Neural progenitor cell (in vitro differentiated cells): Measurements from ENCODE around the gene FAM204A. TPM values are rescaled to one million over a fixed set of nuclear protein-coding genes. Genes with fewer than 3 reads are reported as not detected.

ENCODE experiments used
- DNase-seq: peaks from one replicate; pipeline ENCODE4 v3.0.0-alpha.2; 2016; ENCODE audit warnings: low spot score
- H2AFZ ChIP-seq: fragments of 200-600 bp; sonication (generic); replicated peaks from 2 replicates; pipeline ENCODE4 v1.6.1; 2016; ENCODE audit warnings: antibody characterized with exemption
- H3F3A ChIP-seq: fragments of 200-600 bp; sonication (generic); 2 replicates; pipeline ENCODE4 v1.6.1; 2016; ENCODE audit warnings: antibody characterized with exemption, low read depth
- H3K27ac ChIP-seq: fragments of 200-600 bp; sonication (generic); 2 replicates; pipeline ENCODE4 v1.5.1; 2016; ENCODE audit warnings: mild to moderate bottlenecking
- H3K27me3 ChIP-seq: fragments of 200-600 bp; sonication (generic); 2 replicates; pipeline ENCODE4 v1.6.1; 2016; ENCODE audit warnings: mild to moderate bottlenecking, moderate library complexity
- H3K36me3 ChIP-seq: fragments of 200-600 bp; sonication (generic); 2 replicates; pipeline ENCODE4 v1.5.1; 2016
- H3K4me1 ChIP-seq: fragments of 200-600 bp; sonication (generic); 2 replicates; pipeline ENCODE4 v1.6.1; 2016; ENCODE audit warnings: mixed run types
- H3K4me2 ChIP-seq: fragments of 200-600 bp; sonication (generic); 2 replicates; pipeline ENCODE4 v1.6.1; 2016
- H3K4me3 ChIP-seq: fragments of 200-600 bp; sonication (generic); 2 replicates; pipeline ENCODE4 v1.5.1; 2016
- H3K79me2 ChIP-seq: fragments of 200-600 bp; sonication (generic); 2 replicates; pipeline ENCODE4 v1.6.1; 2016; ENCODE audit warnings: low read depth
- H3K9ac ChIP-seq: fragments of 200-600 bp; sonication (generic); 2 replicates; pipeline ENCODE4 v1.6.1; 2016
- H3K9me3 ChIP-seq: fragments of 200-600 bp; sonication (generic); 2 replicates; pipeline ENCODE4 v1.5.1; 2016; ENCODE audit warnings: low read depth
- H4K20me1 ChIP-seq: fragments of 200-600 bp; sonication (generic); 2 replicates; pipeline ENCODE4 v1.6.1; 2016; ENCODE audit warnings: low read depth
- H3K27ac Mint-ChIP-seq: 3 replicates; pipeline ENCODE4 v1.8.0; 2021; ENCODE audit warnings: mixed read lengths
- H3K27me3 Mint-ChIP-seq: 2 replicates; pipeline ENCODE4 v1.8.0; 2022; ENCODE audit warnings: low read depth, mild to moderate bottlenecking, inconsistent platforms, moderate library complexity, mixed read lengths; ENCODE audit not compliant: insufficient read depth
- H3K36me3 Mint-ChIP-seq: 3 replicates; pipeline ENCODE4 v1.8.0; 2021; ENCODE audit warnings: mixed read lengths
- H3K4me1 Mint-ChIP-seq: 3 replicates; pipeline ENCODE4 v1.8.0; 2021; ENCODE audit warnings: mixed read lengths
- H3K4me3 Mint-ChIP-seq: 3 replicates; pipeline ENCODE4 v1.8.0; 2021; ENCODE audit warnings: mild to moderate bottlenecking, moderate library complexity, mixed read lengths
- H3K9me3 Mint-ChIP-seq: 3 replicates; pipeline ENCODE4 v1.8.0; 2020; ENCODE audit warnings: mixed read lengths
- EZH2 ChIP-seq: fragments of 200-600 bp; sonication (generic); IDR thresholded peaks from 2 replicates; pipeline ENCODE4 v1.6.1; 2017; ENCODE audit warnings: antibody characterized with exemption, mild to moderate bottlenecking, moderate library complexity
- EZH2phosphoT487 ChIP-seq: fragments of 200-600 bp; sonication (generic); IDR thresholded peaks from 2 replicates; pipeline ENCODE4 v1.6.1; 2017; ENCODE audit warnings: antibody characterized with exemption
- total RNA-seq: library from RNA; depleted of rRNA; stranded (reverse); fragments of >200 nt; gene quantifications from 2 replicates; pipeline ENCODE4 v1.2.3, GENCODE V29; 2015; ENCODE audit warnings: low replicate concordance
- TF ChIP-seq, protein P1 (sequence below): fragments of 200-600 bp; sonication (generic); IDR thresholded peaks from 2 replicates; pipeline ENCODE4 v1.5.1; 2017; ENCODE audit warnings: antibody characterized with exemption, mild to moderate bottlenecking

Gene FAM204A
- total RNA-seq, 1 donor from 2014 or later, result 77.7 TPM

GRCh38 chr10:118266098-118266748, 75.9 kb downstream of the FAM204A start:
- Histone ChIP-seq H4K20me1 (no peaks in the 10 kb centered on the region), H3K9me3 (no peaks in the 10 kb centered on the region), H3K4me3 (no peak overlapping the region), H3K27me3 (no peaks in the 10 kb centered on the region), H3F3A (peaks cover 17% of the 10 kb centered on the region), H3K4me1 (peaks cover 52% of the 10 kb centered on the region), H3K4me2 (peak overlapping the region; percentile 35), H3K79me2 (no peaks in the 10 kb centered on the region), H2AFZ (no peak overlapping the region), H3K36me3 (no peaks in the 10 kb centered on the region), H3K27ac (no peak overlapping the region), H3K9ac (no peak overlapping the region)
- Mint-ChIP-seq H3K27me3 (peaks cover 3% of the 10 kb centered on the region), H3K4me3 (no peak overlapping the region), H3K36me3 (no peaks in the 10 kb centered on the region), H3K27ac (no peak overlapping the region), H3K9me3 (no peaks in the 10 kb centered on the region), H3K4me1 (peaks cover 42% of the 10 kb centered on the region)
- TF ChIP-seq EZH2phosphoT487 (no peak), EZH2 (no peak)
- TF ChIP-seq, protein P1, sequence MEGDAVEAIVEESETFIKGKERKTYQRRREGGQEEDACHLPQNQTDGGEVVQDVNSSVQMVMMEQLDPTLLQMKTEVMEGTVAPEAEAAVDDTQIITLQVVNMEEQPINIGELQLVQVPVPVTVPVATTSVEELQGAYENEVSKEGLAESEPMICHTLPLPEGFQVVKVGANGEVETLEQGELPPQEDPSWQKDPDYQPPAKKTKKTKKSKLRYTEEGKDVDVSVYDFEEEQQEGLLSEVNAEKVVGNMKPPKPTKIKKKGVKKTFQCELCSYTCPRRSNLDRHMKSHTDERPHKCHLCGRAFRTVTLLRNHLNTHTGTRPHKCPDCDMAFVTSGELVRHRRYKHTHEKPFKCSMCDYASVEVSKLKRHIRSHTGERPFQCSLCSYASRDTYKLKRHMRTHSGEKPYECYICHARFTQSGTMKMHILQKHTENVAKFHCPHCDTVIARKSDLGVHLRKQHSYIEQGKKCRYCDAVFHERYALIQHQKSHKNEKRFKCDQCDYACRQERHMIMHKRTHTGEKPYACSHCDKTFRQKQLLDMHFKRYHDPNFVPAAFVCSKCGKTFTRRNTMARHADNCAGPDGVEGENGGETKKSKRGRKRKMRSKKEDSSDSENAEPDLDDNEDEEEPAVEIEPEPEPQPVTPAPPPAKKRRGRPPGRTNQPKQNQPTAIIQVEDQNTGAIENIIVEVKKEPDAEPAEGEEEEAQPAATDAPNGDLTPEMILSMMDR, result no peak
- no peak for DNase-seq

- H3K79me2 ChIP-seq, result no peaks in the 10 kb centered on the region
- H3K9me3 Mint-ChIP-seq, result no peaks in the 10 kb centered on the region
- no peaks in the 10 kb centered on the region for H3K27me3 ChIP-seq
- H3K4me3 ChIP-seq, result no peak overlapping the region
- peaks cover 41% of the 10 kb centered on the region for H3K4me1 Mint-ChIP-seq
- H4K20me1 ChIP-seq, result no peaks in the 10 kb centered on the region
- H3K4me1 ChIP-seq, result peaks cover 46% of the 10 kb centered on the region
- H3K27me3 Mint-ChIP-seq, result peaks cover 5% of the 10 kb centered on the region
- H2AFZ ChIP-seq, result no peak overlapping the region
- no peak overlapping the region for H3K27ac ChIP-seq
- H3K9me3 ChIP-seq, result no peaks in the 10 kb centered on the region
- H3K27ac Mint-ChIP-seq, result no peak overlapping the region
- H3K36me3 ChIP-seq, result no peaks in the 10 kb centered on the region
- H3K4me3 Mint-ChIP-seq, result no peak overlapping the region
- TF ChIP-seq EZH2phosphoT487 (no peak), EZH2 (no peak)
- TF ChIP-seq, protein P1, result no peak
- DNase-seq, result no peak
- no peaks in the 10 kb centered on the region for H3K36me3 Mint-ChIP-seq
- H3F3A ChIP-seq, result peaks cover 9% of the 10 kb centered on the region
- no peak overlapping the region for H3K9ac ChIP-seq
- no peak overlapping the region for H3K4me2 ChIP-seq
These were observed 77.2 kb downstream of the FAM204A start for GRCh38 chr10:118264838-118265470.

DNA sequence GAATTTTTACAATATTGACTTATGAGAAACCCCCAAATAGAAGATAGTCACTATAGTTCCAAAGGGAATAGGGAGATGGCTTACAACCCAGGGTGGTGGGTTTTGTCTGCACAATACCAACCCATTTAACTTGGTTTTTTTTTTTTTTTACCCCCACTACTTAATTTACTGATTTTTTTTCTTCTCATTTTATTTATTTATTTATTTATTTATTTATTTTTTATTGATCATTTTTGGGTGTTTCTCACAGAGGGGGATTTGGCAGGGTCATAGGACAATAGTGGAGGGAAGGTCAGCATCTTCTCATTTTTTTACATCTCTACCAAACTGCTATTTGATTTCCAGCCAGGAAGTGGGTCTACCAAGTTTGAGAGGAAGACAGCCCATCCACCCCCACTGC, 77.9 kb downstream of the FAM204A start:
- Histone ChIP-seq H3K9ac (no peak overlapping the region), H3K4me3 (no peak overlapping the region), H3K79me2 (no peaks in the 10 kb centered on the region), H3K4me1 (peaks cover 51% of the 10 kb centered on the region), H3K27ac (no peak overlapping the region), H2AFZ (no peak overlapping the region), H4K20me1 (no peaks in the 10 kb centered on the region), H3K4me2 (no peak overlapping the region), H3K36me3 (no peaks in the 10 kb centered on the region), H3K9me3 (no peaks in the 10 kb centered on the region), H3K27me3 (no peaks in the 10 kb centered on the region), H3F3A (peaks cover 14% of the 10 kb centered on the region)
- Mint-ChIP-seq H3K36me3 (no peaks in the 10 kb centered on the region), H3K4me3 (no peak overlapping the region), H3K9me3 (no peaks in the 10 kb centered on the region), H3K4me1 (peaks cover 44% of the 10 kb centered on the region), H3K27me3 (peaks cover 10% of the 10 kb centered on the region), H3K27ac (no peak overlapping the region)
- no peak for DNase-seq
- TF ChIP-seq EZH2phosphoT487 (no peak), EZH2 (no peak)
- TF ChIP-seq, protein P1, result no peak
